Measurements from ENCODE around the gene DNAJC13.

Gene DNAJC13

GRCh38 chr3:132406587-132406986 lies 10.7 kb upstream of the DNAJC13 start:
- DNase-seq (ENCODE audit: low read depth), result no peak

- DNase-seq (ENCODE audit: low read depth), result no peak
Measured at GRCh38 chr3:132407025-132407424, 10.3 kb upstream of the DNAJC13 start.

GRCh38 chr3:132414841-132415240 lies 2.5 kb upstream of the DNAJC13 start:
- no peak for DNase-seq (ENCODE audit: low read depth)

- DNase-seq (ENCODE audit: low read depth), result no peak
Measured at GRCh38 chr3:132416161-132416560, 1.1 kb upstream of the DNAJC13 start.

GRCh38 chr3:132417695-132418411 lies 551 bp downstream of the DNAJC13 start:
- DNase-seq (ENCODE audit: low read depth), result peak; percentile 82

- peak; percentile 38 for DNase-seq (ENCODE audit: low read depth)
Measured at GRCh38 chr3:132418916-132419315, 1.6 kb downstream of the DNAJC13 start.

- DNase-seq (ENCODE audit: low read depth), result peak; percentile 54
Measured at GRCh38 chr3:132421832-132422231, 4.5 kb downstream of the DNAJC13 start.

GRCh38 chr3:132422531-132422930 lies 5.2 kb downstream of the DNAJC13 start:
- DNase-seq (ENCODE audit: low read depth), result no peak

- DNase-seq (ENCODE audit: low read depth), result peak; percentile 90
Measured at GRCh38 chr3:132432639-132433038, 15.3 kb downstream of the DNAJC13 start.

- no peak for DNase-seq (ENCODE audit: low read depth)
Measured at GRCh38 chr3:132433121-132433520, 15.8 kb downstream of the DNAJC13 start.

- DNase-seq (ENCODE audit: low read depth), result no peak
Measured at GRCh38 chr3:132435224-132435910, 18.1 kb downstream of the DNAJC13 start.

- DNase-seq (ENCODE audit: low read depth), result peak; percentile 62
Measured at GRCh38 chr3:132435911-132436425, 18.7 kb downstream of the DNAJC13 start.

- peak; percentile 56 for DNase-seq (ENCODE audit: low read depth)
Measured at GRCh38 chr3:132443421-132443820, 26.1 kb downstream of the DNAJC13 start.

- peak; percentile 50 for DNase-seq (ENCODE audit: low read depth)
Measured at GRCh38 chr3:132444383-132444782, 27.1 kb downstream of the DNAJC13 start.

- DNase-seq (ENCODE audit: low read depth), result peak; percentile 79
Measured at GRCh38 chr3:132445817-132446216, 28.5 kb downstream of the DNAJC13 start.

- DNase-seq (ENCODE audit: low read depth), result peak; percentile 70
Measured at GRCh38 chr3:132448216-132448961, 31.1 kb downstream of the DNAJC13 start.

GRCh38 chr3:132456136-132456535 lies 38.8 kb downstream of the DNAJC13 start:
- no peak for DNase-seq (ENCODE audit: low read depth)

- DNase-seq (ENCODE audit: low read depth), result no peak
Measured at GRCh38 chr3:132456571-132456970, 39.3 kb downstream of the DNAJC13 start.

GRCh38 chr3:132457286-132457685 lies 40.0 kb downstream of the DNAJC13 start:
- no peak for DNase-seq (ENCODE audit: low read depth)

- DNase-seq (ENCODE audit: low read depth), result no peak
Measured at GRCh38 chr3:132459551-132459950, 42.2 kb downstream of the DNAJC13 start.

GRCh38 chr3:132461544-132461943 lies 44.2 kb downstream of the DNAJC13 start:
- peak; percentile 56 for DNase-seq (ENCODE audit: low read depth)

- DNase-seq (ENCODE audit: low read depth), result peak; percentile 82
Measured at GRCh38 chr3:132464066-132464465, 46.8 kb downstream of the DNAJC13 start.

GRCh38 chr3:132469326-132469725 lies 52.0 kb downstream of the DNAJC13 start:
- DNase-seq (ENCODE audit: low read depth), result no peak
